Measurements from ENCODE around the gene EOLA2. TPM values are rescaled to one million over a fixed set of nuclear protein-coding genes. Genes with fewer than 3 reads are reported as not detected.

EOLA2 gene
- polyA plus RNA-seq, result 10 to 100 TPM; 22.6 to 31.6 (median 25.2) TPM
- long read RNA-seq, donor 1, transcript CXorf40B-203 (5 exons, 1,653 nt), result major isoform, 5 of 17 reads
- long read RNA-seq, donor 1, partial matches to known transcripts, result 6 of 17 reads
- long read RNA-seq, donor 1, other reads (novel, unspliced or antisense), result 0 of 17 reads
- long read RNA-seq, donor 2, partial matches to known transcripts, result 0 of 1 reads
- long read RNA-seq, donor 2, other reads (novel, unspliced or antisense), result 0 of 1 reads
- long read RNA-seq, donor 3, partial matches to known transcripts, result 0 of 8 reads
- long read RNA-seq, donor 3, other reads (novel, unspliced or antisense), result 0 of 8 reads
- long read RNA-seq, donor 4, result 0 reads
- long read RNA-seq, donor 5, partial matches to known transcripts, result 0 of 2 reads
- long read RNA-seq, donor 5, other reads (novel, unspliced or antisense), result 0 of 2 reads
- long read RNA-seq, donor 6, partial matches to known transcripts, result 0 of 4 reads
- long read RNA-seq, donor 6, other reads (novel, unspliced or antisense), result 0 of 4 reads
- long read RNA-seq, donor 7, transcript CXorf40B-203 (5 exons, 1,653 nt), result major isoform, 7 of 11 reads
- long read RNA-seq, donor 7, partial matches to known transcripts, result 0 of 11 reads
- long read RNA-seq, donor 7, other reads (novel, unspliced or antisense), result 0 of 11 reads
- long read RNA-seq, donor 8, partial matches to known transcripts, result 0 of 2 reads
- long read RNA-seq, donor 8, other reads (novel, unspliced or antisense), result 0 of 2 reads
- long read RNA-seq, donor 9, partial matches to known transcripts, result 0 of 1 reads
- long read RNA-seq, donor 9, other reads (novel, unspliced or antisense), result 0 of 1 reads
- long read RNA-seq, donor 10, partial matches to known transcripts, result 0 of 3 reads
- long read RNA-seq, donor 10, other reads (novel, unspliced or antisense), result 0 of 3 reads

GRCh38 chrX:149938427-149938880 lies at the start of gene EOLA2:
TSS of gene EOLA2 (minus strand) at chrX:149938491. CDS start at chrX:149933874, 4,617 bp downstream.
- H3K4me3 ChIP-seq (ENCODE audit: low read depth in 1 of 3, low read length in 3 of 3), result peak within 1 kb of the TSS; percentile 53 to 81 (median 61)
- peak within 1 kb of the TSS; percentile 80 to 98 (median 98) for H3K27ac ChIP-seq (ENCODE audit: low read depth in 1 of 3, low read length in 2 of 3)
- H3K27me3 ChIP-seq (ENCODE audit: control insufficient read depth in 3 of 3, insufficient read depth in 3 of 3, low read length in 3 of 3), result no peaks in the 10 kb centered on the region
- peaks cover 0 to 7% (median 0%) of the 10 kb centered on the region in 3 donors for H3K36me3 ChIP-seq (ENCODE audit: control insufficient read depth in 3 of 3, insufficient read depth in 2 of 3, low read depth in 1 of 3, low read length in 3 of 3)
- FAIRE-seq (peak; percentile 59), DNase-seq (peak; percentile 95 to 96)
- H3K9me3 ChIP-seq (ENCODE audit: control insufficient read depth in 2 of 2, insufficient read depth in 1 of 2, low read depth in 1 of 2, low read length in 1 of 2), result no peaks in the 10 kb centered on the region
- 1 to 52% (median 18%) methylated on average over 29 to 39 of the region's 39 CpGs for WGBS, 3 donors
- H3K4me1 ChIP-seq (ENCODE audit: control insufficient read depth in 3 of 3, insufficient read depth in 2 of 3, low read depth in 1 of 3, low read length in 2 of 3), result no peaks in the 10 kb centered on the region

GRCh38 chrX:149987613-149988012 lies 49.3 kb upstream of the EOLA2 start:
- no peak overlapping the region for H3K4me3 ChIP-seq (ENCODE audit: low read depth in 1 of 3, low read length in 3 of 3)
- no peaks in the 10 kb centered on the region for H3K27me3 ChIP-seq (ENCODE audit: control insufficient read depth in 3 of 3, insufficient read depth in 3 of 3, low read length in 3 of 3)
- H3K9me3 ChIP-seq (ENCODE audit: control insufficient read depth in 2 of 2, insufficient read depth in 1 of 2, low read depth in 1 of 2, low read length in 1 of 2), result no peaks in the 10 kb centered on the region
- FAIRE-seq (peak; percentile 33), DNase-seq (no peak)
- no peak overlapping the region for H3K27ac ChIP-seq (ENCODE audit: low read depth in 1 of 3, low read length in 2 of 3)
- H3K4me1 ChIP-seq (ENCODE audit: control insufficient read depth in 3 of 3, insufficient read depth in 2 of 3, low read depth in 1 of 3, low read length in 2 of 3), result no peaks in the 10 kb centered on the region
- H3K36me3 ChIP-seq (ENCODE audit: control insufficient read depth in 3 of 3, insufficient read depth in 2 of 3, low read depth in 1 of 3, low read length in 3 of 3), result no peaks in the 10 kb centered on the region

- Histone ChIP-seq H3K9me3 (ENCODE audit: control insufficient read depth in 2 of 2, insufficient read depth in 1 of 2, low read depth in 1 of 2, low read length in 1 of 2) (no peaks in the 10 kb centered on the region), H3K4me3 (ENCODE audit: low read depth in 1 of 3, low read length in 3 of 3) (no peak overlapping the region), H3K36me3 (ENCODE audit: control insufficient read depth in 3 of 3, insufficient read depth in 2 of 3, low read depth in 1 of 3, low read length in 3 of 3) (peaks cover 0 to 5% (median 0%) of the 10 kb centered on the region in 3 donors), H3K27ac (ENCODE audit: low read depth in 1 of 3, low read length in 2 of 3) (no peak overlapping the region), H3K4me1 (ENCODE audit: control insufficient read depth in 3 of 3, insufficient read depth in 2 of 3, low read depth in 1 of 3, low read length in 2 of 3) (no peaks in the 10 kb centered on the region), H3K27me3 (ENCODE audit: control insufficient read depth in 3 of 3, insufficient read depth in 3 of 3, low read length in 3 of 3) (no peaks in the 10 kb centered on the region)
- no peak for FAIRE-seq
- WGBS, 3 donors, result 71 to 92% (median 89%) methylated on average over 1 of the region's 1 CpG
- no peak for DNase-seq
These were observed 46.1 kb upstream of the EOLA2 start for GRCh38 chrX:149984411-149984810.

- no peaks in the 10 kb centered on the region for H3K27me3 ChIP-seq (ENCODE audit: control insufficient read depth in 3 of 3, insufficient read depth in 3 of 3, low read length in 3 of 3)
- no peaks in the 10 kb centered on the region for H3K4me1 ChIP-seq (ENCODE audit: control insufficient read depth in 3 of 3, insufficient read depth in 2 of 3, low read depth in 1 of 3, low read length in 2 of 3)
- DNase-seq (peak; percentile 1 to 11), FAIRE-seq (no peak)
- no peak overlapping the region for H3K4me3 ChIP-seq (ENCODE audit: low read depth in 1 of 3, low read length in 3 of 3)
- peaks cover 0 to 5% (median 0%) of the 10 kb centered on the region in 3 donors for H3K36me3 ChIP-seq (ENCODE audit: control insufficient read depth in 3 of 3, insufficient read depth in 2 of 3, low read depth in 1 of 3, low read length in 3 of 3)
- no peak overlapping the region for H3K27ac ChIP-seq (ENCODE audit: low read depth in 1 of 3, low read length in 2 of 3)
- H3K9me3 ChIP-seq (ENCODE audit: control insufficient read depth in 2 of 2, insufficient read depth in 1 of 2, low read depth in 1 of 2, low read length in 1 of 2), result no peaks in the 10 kb centered on the region
- WGBS, 3 donors, result 63 to 78% (median 73%) methylated on average over 3 of the region's 3 CpGs
These were observed 44.0 kb upstream of the EOLA2 start for GRCh38 chrX:149982310-149982709.

GRCh38 chrX:149979126-149979644 lies 40.9 kb upstream of the EOLA2 start:
- no peak overlapping the region for H3K27ac ChIP-seq (ENCODE audit: low read depth in 1 of 3, low read length in 2 of 3)
- WGBS, 3 donors, result 66 to 81% (median 81%) methylated on average over 3 of the region's 3 CpGs
- no peak overlapping the region for H3K4me3 ChIP-seq (ENCODE audit: low read depth in 1 of 3, low read length in 3 of 3)

GRCh38 chrX:149962859-149963757 lies 24.8 kb upstream of the EOLA2 start:
- no peak for FAIRE-seq
- Histone ChIP-seq H3K27ac (ENCODE audit: low read depth in 1 of 3, low read length in 2 of 3) (no peak overlapping the region), H3K9me3 (ENCODE audit: control insufficient read depth in 2 of 2, insufficient read depth in 1 of 2, low read depth in 1 of 2, low read length in 1 of 2) (no peaks in the 10 kb centered on the region), H3K4me1 (ENCODE audit: control insufficient read depth in 3 of 3, insufficient read depth in 2 of 3, low read depth in 1 of 3, low read length in 2 of 3) (no peaks in the 10 kb centered on the region), H3K4me3 (ENCODE audit: low read depth in 1 of 3, low read length in 3 of 3) (no peak overlapping the region), H3K27me3 (ENCODE audit: control insufficient read depth in 3 of 3, insufficient read depth in 3 of 3, low read length in 3 of 3) (no peaks in the 10 kb centered on the region), H3K36me3 (ENCODE audit: control insufficient read depth in 3 of 3, insufficient read depth in 2 of 3, low read depth in 1 of 3, low read length in 3 of 3) (peaks cover 0 to 6% (median 0%) of the 10 kb centered on the region in 3 donors)
- peak; percentile 46 to 47 for DNase-seq
- WGBS, 3 donors, result 40 to 43% (median 41%) methylated on average over 9 of the region's 9 CpGs

More at GRCh38 chrX:149979126-149979644, 40.9 kb upstream of the EOLA2 start:
- FAIRE-seq, result no peak
- no peak for DNase-seq
- no peaks in the 10 kb centered on the region for H3K9me3 ChIP-seq (ENCODE audit: control insufficient read depth in 2 of 2, insufficient read depth in 1 of 2, low read depth in 1 of 2, low read length in 1 of 2)
- peaks cover 0 to 5% (median 0%) of the 10 kb centered on the region in 3 donors for H3K36me3 ChIP-seq (ENCODE audit: control insufficient read depth in 3 of 3, insufficient read depth in 2 of 3, low read depth in 1 of 3, low read length in 3 of 3)
- no peaks in the 10 kb centered on the region for H3K27me3 ChIP-seq (ENCODE audit: control insufficient read depth in 3 of 3, insufficient read depth in 3 of 3, low read length in 3 of 3)
- H3K4me1 ChIP-seq (ENCODE audit: control insufficient read depth in 3 of 3, insufficient read depth in 2 of 3, low read depth in 1 of 3, low read length in 2 of 3), result no peaks in the 10 kb centered on the region

GRCh38 chrX:149962010-149962409 lies 23.7 kb upstream of the EOLA2 start:
- H3K9me3 ChIP-seq (ENCODE audit: control insufficient read depth in 2 of 2, insufficient read depth in 1 of 2, low read depth in 1 of 2, low read length in 1 of 2), result no peaks in the 10 kb centered on the region
- peaks cover 0 to 6% (median 0%) of the 10 kb centered on the region in 3 donors for H3K36me3 ChIP-seq (ENCODE audit: control insufficient read depth in 3 of 3, insufficient read depth in 2 of 3, low read depth in 1 of 3, low read length in 3 of 3)
- DNase-seq (no peak), FAIRE-seq (no peak)
- H3K4me3 ChIP-seq (ENCODE audit: low read depth in 1 of 3, low read length in 3 of 3), result no peak overlapping the region
- H3K27ac ChIP-seq (ENCODE audit: low read depth in 1 of 3, low read length in 2 of 3), result no peak overlapping the region
- H3K4me1 ChIP-seq (ENCODE audit: control insufficient read depth in 3 of 3, insufficient read depth in 2 of 3, low read depth in 1 of 3, low read length in 2 of 3), result no peaks in the 10 kb centered on the region
- H3K27me3 ChIP-seq (ENCODE audit: control insufficient read depth in 3 of 3, insufficient read depth in 3 of 3, low read length in 3 of 3), result no peaks in the 10 kb centered on the region

Data from small intestine (tissue), 16 donors.